Measurements from ENCODE around the gene MED26. TPM values are rescaled to one million over a fixed set of nuclear protein-coding genes. Genes with fewer than 3 reads are reported as not detected.

MED26 gene
- total RNA-seq, 1 experiment from 2014 or later, result 8.8 TPM

GRCh38 chr19:16603090-16603489, 24.9 kb downstream of the MED26 start:
- in situ Hi-C loops (cut with HindIII; ENCODE audit: low pct_unique_long_range_greater_than_20kb, low sequenced_read_pairs), result no loop called here
- no peak for ATAC-seq
- H3K27me3 ChIP-seq (ENCODE audit: control insufficient read depth, insufficient read depth, low read length), result no peaks in the 10 kb centered on the region
- H3K27ac ChIP-seq (ENCODE audit: low read length), result no peak overlapping the region
- ChIA-PET CTCF (no interaction called here), POLR2A (no interaction called here)
- H3K9me3 ChIP-seq (ENCODE audit: control insufficient read depth, insufficient read depth, low read depth, low read length), result no peaks in the 10 kb centered on the region
- peaks cover under 1% of the 10 kb centered on the region; the same call in 1 of the 2 replicates for H3K4me1 ChIP-seq (ENCODE audit: control insufficient read depth, insufficient read depth, low read length)
- H3K36me3 ChIP-seq (ENCODE audit: control insufficient read depth, insufficient read depth, low read length), result no peaks in the 10 kb centered on the region
- BruUV-seq (replicated peaks), result no TSS peak
- TF ChIP-seq REST (IDR thresholded peaks at IDR 0.05; ENCODE audit: insufficient read depth in 1 of 2, low read depth in 2 of 2, low read length in 1 of 2) (no peak), SIN3A (IDR thresholded peaks at IDR 0.05; ENCODE audit: borderline replicate concordance, insufficient read depth, low read depth, low read length) (no peak), POLR2AphosphoS5 (IDR thresholded peaks at IDR 0.05; ENCODE audit: low read depth, low read length) (no peak), TCF7L2 (IDR thresholded peaks at IDR 0.05; ENCODE audit: low read depth, low read length) (no peak), CTCF (IDR thresholded peaks at IDR 0.05) (no peak)
- intact Hi-C loops (cut with micrococcal nuclease; ENCODE audit: unreplicated experiment), result no loop called here
- H3K4me3 ChIP-seq (ENCODE audit: low read depth in 2 of 2, low read length in 2 of 2), result no peak overlapping the region
- no peak for DNase-seq (ENCODE audit: low read depth, low spot score)

GRCh38 chr19:16601378-16602052, 26.5 kb downstream of the MED26 start:
- in situ Hi-C loops (cut with HindIII; ENCODE audit: low pct_unique_long_range_greater_than_20kb, low sequenced_read_pairs), result no loop called here
- TF ChIP-seq TCF7L2 (IDR thresholded peaks at IDR 0.05; ENCODE audit: low read depth, low read length) (no peak), CTCF (IDR thresholded peaks at IDR 0.05) (no peak), SIN3A (IDR thresholded peaks at IDR 0.05; ENCODE audit: borderline replicate concordance, insufficient read depth, low read depth, low read length) (no peak), POLR2AphosphoS5 (IDR thresholded peaks at IDR 0.05; ENCODE audit: low read depth, low read length) (no peak), REST (IDR thresholded peaks at IDR 0.05; ENCODE audit: insufficient read depth in 1 of 2, low read depth in 2 of 2, low read length in 1 of 2) (no peak)
- Histone ChIP-seq H3K27ac (ENCODE audit: low read length) (no peak overlapping the region), H3K4me1 (ENCODE audit: control insufficient read depth, insufficient read depth, low read length) (no peaks in the 10 kb centered on the region; the same call in 1 of the 2 replicates), H3K27me3 (ENCODE audit: control insufficient read depth, insufficient read depth, low read length) (no peaks in the 10 kb centered on the region), H3K36me3 (ENCODE audit: control insufficient read depth, insufficient read depth, low read length) (no peaks in the 10 kb centered on the region), H3K9me3 (ENCODE audit: control insufficient read depth, insufficient read depth, low read depth, low read length) (no peaks in the 10 kb centered on the region), H3K4me3 (ENCODE audit: low read depth in 2 of 2, low read length in 2 of 2) (no peak overlapping the region)
- BruUV-seq (replicated peaks), result no TSS peak
- intact Hi-C loops (cut with micrococcal nuclease; ENCODE audit: unreplicated experiment), result no loop called here
- ATAC-seq, result no peak
- DNase-seq (ENCODE audit: low read depth, low spot score), result no peak
- CTCF ChIA-PET, result no interaction called here
- POLR2A ChIA-PET, result no interaction called here

Measured in Panc1 (cell line).